Measurements from ENCODE around the gene CCDC149. TPM values are rescaled to one million over a fixed set of nuclear protein-coding genes. Genes with fewer than 3 reads are reported as not detected.

CCDC149 gene
- total and polyA plus RNA-seq, 2 experiments from 2014 or later = 12.3 to 13.3 TPM

DNA sequence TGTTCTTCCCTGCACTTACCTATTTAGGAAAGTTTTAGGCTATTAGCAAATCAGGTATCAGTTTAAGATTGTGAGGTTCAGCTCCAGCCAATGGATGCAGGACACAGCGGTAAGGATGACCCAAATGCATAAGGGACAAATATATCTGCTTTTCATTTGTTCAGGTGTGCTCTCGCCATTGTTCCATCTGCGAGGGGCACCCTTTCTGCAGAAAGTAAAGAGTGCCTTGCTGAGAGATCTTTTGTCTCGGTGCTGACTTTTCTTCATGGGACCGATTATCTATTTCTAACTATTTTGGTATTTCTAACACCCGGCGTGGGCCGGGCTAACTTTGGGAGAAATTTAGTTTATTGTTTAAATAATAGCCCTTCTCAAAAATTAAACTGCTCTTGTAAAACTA lies 49.0 kb downstream of the CCDC149 start:
- Histone ChIP-seq H3K9me3 (ENCODE audit: low read depth) (peaks cover 9% of the 10 kb centered on the region), H3K9me2 (replicated peaks; ENCODE audit: insufficient read depth) (no peaks in the 10 kb centered on the region), H3K4me2 (no peak overlapping the region), H3K79me2 (no peaks in the 10 kb centered on the region), H3K27me3 (no peaks in the 10 kb centered on the region), H4K20me1 (ENCODE audit: insufficient read depth, poor library complexity, severe bottlenecking) (no peaks in the 10 kb centered on the region), H2AFZ (no peak overlapping the region), H3K36me3 (replicated peaks; ENCODE audit: insufficient read depth, low read depth) (no peaks in the 10 kb centered on the region), H3K27ac (no peak overlapping the region), H3K4me1 (ENCODE audit: insufficient read depth) (no peaks in the 10 kb centered on the region), H3K4me3 (no peak overlapping the region)
- over 99% methylated on average over 8 of the region's 8 CpGs for WGBS (ENCODE audit: low lambda C conversion rate, missing lambda C conversion rate)
- no peak for DNase-seq (ENCODE audit: low spot score)
- TF ChIP-seq CTCF (IDR thresholded peaks at IDR 0.05; ENCODE audit: poor library complexity) = no peak
- no peak for TF ChIP-seq EZH2 (IDR thresholded peaks at IDR 0.05; ENCODE audit: borderline replicate concordance)
- no peak for TF ChIP-seq EZH2phosphoT487 (IDR thresholded peaks at IDR 0.05; ENCODE audit: low read depth, severe bottlenecking, unreplicated experiment)

DNA sequence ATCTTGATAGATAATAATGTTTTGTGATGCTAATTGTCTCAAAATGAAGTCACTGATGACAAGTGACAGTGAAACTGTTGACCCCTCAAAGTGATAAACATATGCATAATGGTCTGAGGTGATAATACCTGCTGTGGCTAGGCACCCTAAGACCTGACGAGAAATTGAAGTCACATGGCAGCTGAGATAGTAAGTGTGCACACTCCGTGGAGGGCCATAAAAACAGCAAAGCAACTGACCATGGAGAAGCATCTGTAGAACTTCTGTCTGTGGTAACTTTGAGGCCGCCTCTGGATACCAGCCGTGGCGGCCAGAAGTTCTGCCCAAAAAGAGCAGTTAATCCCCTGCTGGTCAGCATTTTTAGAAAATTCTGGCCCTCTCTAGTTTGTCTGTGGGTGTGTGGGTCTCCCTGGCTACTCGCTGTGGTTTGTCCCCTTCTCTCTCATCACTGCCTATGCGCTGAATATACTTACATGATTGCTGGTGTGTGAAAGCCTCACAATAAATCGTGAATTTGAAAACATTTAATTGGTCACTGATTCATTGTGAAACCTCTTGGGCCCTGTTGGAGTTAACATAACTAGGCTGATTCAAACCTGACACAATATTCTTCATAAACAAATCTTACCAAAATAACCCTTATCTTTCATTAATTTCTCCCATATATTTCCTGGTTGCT lies 50.6 kb downstream of the CCDC149 start:
- Histone ChIP-seq H3K9me2 (replicated peaks; ENCODE audit: insufficient read depth) (no peaks in the 10 kb centered on the region), H4K20me1 (ENCODE audit: insufficient read depth, poor library complexity, severe bottlenecking) (no peaks in the 10 kb centered on the region), H3K79me2 (no peaks in the 10 kb centered on the region), H3K4me1 (ENCODE audit: insufficient read depth) (peaks cover 12% of the 10 kb centered on the region), H3K36me3 (replicated peaks; ENCODE audit: insufficient read depth, low read depth) (no peaks in the 10 kb centered on the region), H3K27me3 (no peaks in the 10 kb centered on the region), H3K4me3 (no peak overlapping the region), H3K4me2 (no peak overlapping the region), H2AFZ (no peak overlapping the region), H3K9me3 (ENCODE audit: low read depth) (peaks cover 9% of the 10 kb centered on the region), H3K27ac (no peak overlapping the region)
- no peak for DNase-seq (ENCODE audit: low spot score)
- no peak for TF ChIP-seq CTCF (IDR thresholded peaks at IDR 0.05; ENCODE audit: poor library complexity)
- TF ChIP-seq EZH2 (IDR thresholded peaks at IDR 0.05; ENCODE audit: borderline replicate concordance) = no peak
- TF ChIP-seq EZH2phosphoT487 (IDR thresholded peaks at IDR 0.05; ENCODE audit: low read depth, severe bottlenecking, unreplicated experiment) = no peak
- 93% methylated on average over 8 of the region's 8 CpGs for WGBS (ENCODE audit: low lambda C conversion rate, missing lambda C conversion rate)

DNA sequence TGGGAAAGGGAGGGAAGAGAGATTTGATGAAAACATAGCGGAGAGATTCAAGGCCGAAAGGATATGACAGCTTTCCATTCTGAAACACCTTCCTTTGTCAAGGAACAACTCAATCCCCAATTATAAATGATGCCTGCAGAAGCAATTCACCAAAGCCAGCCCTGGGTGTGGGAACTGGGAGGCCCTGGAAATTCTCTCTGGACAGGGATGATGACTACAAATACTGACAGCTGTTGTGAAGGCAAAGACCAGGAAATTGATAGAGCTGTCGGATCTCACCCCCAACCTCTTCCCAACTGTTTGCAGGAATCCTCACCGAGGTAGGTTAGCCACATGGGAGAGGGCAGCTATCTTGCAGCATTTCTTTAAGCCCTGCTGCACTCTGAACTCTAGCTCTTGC lies 54.3 kb downstream of the CCDC149 start:
- 84% methylated on average over 4 of the region's 4 CpGs for WGBS (ENCODE audit: low lambda C conversion rate, missing lambda C conversion rate)
- Histone ChIP-seq H2AFZ (no peak overlapping the region), H3K27me3 (no peaks in the 10 kb centered on the region), H3K9me3 (ENCODE audit: low read depth) (no peaks in the 10 kb centered on the region), H3K9me2 (replicated peaks; ENCODE audit: insufficient read depth) (no peaks in the 10 kb centered on the region), H3K79me2 (no peaks in the 10 kb centered on the region), H3K36me3 (replicated peaks; ENCODE audit: insufficient read depth, low read depth) (no peaks in the 10 kb centered on the region), H3K4me3 (no peak overlapping the region), H4K20me1 (ENCODE audit: insufficient read depth, poor library complexity, severe bottlenecking) (no peaks in the 10 kb centered on the region), H3K27ac (no peak overlapping the region), H3K4me2 (no peak overlapping the region), H3K4me1 (ENCODE audit: insufficient read depth) (peaks cover 12% of the 10 kb centered on the region)
- TF ChIP-seq EZH2 (IDR thresholded peaks at IDR 0.05; ENCODE audit: borderline replicate concordance) = no peak
- no peak for TF ChIP-seq CTCF (IDR thresholded peaks at IDR 0.05; ENCODE audit: poor library complexity)
- TF ChIP-seq EZH2phosphoT487 (IDR thresholded peaks at IDR 0.05; ENCODE audit: low read depth, severe bottlenecking, unreplicated experiment) = no peak
- DNase-seq (ENCODE audit: low spot score) = no peak
